GM12865 (cell line): ENCODE measurements around the gene MRPL18.

Experiments
- DNase-seq: peaks from one replicate; pipeline ENCODE4 v3.0.0; 2010; ENCODE audit warnings: low read depth
- H3K4me3 ChIP-seq: 2 replicates; pipeline ENCODE4 v1.5.1; 2011; ENCODE audit warnings: mild to moderate bottlenecking, low read depth, low read length, control low read depth
- TF ChIP-seq, protein P1 (sequence below): IDR thresholded peaks from 2 replicates; pipeline ENCODE4 v1.5.1; 2011; ENCODE audit warnings: low read length, control low read depth, low read depth, inconsistent platforms; ENCODE audit not compliant: insufficient read depth; ENCODE audit errors: missing control alignments

Gene MRPL18

DNA sequence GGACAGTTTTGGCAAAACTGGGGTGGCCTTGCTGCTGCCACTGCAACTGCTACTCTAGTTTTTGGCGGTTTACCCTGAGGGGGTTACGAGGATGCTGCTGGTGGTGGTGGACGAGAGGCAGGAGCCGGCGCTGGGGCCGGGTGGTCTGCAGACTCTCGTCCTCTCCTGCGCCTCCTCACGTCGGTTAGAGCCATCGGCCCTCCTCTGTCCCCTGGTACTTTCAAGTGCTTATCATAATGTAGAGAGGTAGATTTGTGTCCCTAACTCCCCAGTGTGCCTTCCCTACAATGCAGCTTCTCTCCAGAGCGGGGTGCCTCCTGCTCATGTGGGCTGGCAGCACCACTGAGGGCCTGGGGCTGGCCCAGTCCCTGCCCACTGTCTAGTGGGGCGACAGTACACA is 35.7 kb downstream of the MRPL18 start:
- no peak for DNase-seq
- TF ChIP-seq, protein P1, sequence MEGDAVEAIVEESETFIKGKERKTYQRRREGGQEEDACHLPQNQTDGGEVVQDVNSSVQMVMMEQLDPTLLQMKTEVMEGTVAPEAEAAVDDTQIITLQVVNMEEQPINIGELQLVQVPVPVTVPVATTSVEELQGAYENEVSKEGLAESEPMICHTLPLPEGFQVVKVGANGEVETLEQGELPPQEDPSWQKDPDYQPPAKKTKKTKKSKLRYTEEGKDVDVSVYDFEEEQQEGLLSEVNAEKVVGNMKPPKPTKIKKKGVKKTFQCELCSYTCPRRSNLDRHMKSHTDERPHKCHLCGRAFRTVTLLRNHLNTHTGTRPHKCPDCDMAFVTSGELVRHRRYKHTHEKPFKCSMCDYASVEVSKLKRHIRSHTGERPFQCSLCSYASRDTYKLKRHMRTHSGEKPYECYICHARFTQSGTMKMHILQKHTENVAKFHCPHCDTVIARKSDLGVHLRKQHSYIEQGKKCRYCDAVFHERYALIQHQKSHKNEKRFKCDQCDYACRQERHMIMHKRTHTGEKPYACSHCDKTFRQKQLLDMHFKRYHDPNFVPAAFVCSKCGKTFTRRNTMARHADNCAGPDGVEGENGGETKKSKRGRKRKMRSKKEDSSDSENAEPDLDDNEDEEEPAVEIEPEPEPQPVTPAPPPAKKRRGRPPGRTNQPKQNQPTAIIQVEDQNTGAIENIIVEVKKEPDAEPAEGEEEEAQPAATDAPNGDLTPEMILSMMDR = no peak
- no peak overlapping the region for H3K4me3 ChIP-seq

DNA sequence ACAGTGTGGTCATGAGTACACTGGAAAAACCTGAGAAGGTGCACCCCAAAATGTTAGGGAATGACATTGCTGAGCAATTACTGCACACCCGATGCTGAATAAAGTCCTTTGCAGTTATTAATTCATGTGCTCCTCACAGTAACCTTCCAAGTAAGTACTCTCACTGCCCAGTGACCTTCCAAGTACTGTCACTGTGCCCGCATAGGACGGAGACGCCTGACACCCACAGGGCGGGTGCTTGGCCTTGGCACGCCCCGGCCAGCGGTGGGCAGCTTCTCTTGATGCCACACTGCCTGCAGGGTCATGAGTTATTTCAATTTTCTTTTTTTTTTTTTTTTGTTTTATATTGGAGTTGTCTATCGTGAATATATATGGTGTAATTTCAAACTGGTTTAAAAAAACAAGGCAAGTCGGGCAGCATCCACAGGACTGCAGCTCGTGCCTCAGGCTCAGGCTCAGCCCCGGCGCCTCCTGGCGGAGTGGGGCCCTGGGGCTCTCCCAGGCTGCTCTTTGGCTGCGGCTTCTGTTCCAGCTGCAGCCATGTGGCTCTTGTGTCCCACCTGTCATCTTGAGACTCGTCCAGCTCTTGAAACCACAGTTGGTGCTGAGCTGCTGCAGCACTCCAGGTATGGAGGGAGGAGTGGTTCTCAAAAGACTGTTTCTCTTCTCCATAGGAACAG is 36.8 kb downstream of the MRPL18 start:
- TF ChIP-seq, protein P1 = no peak
- no peak overlapping the region for H3K4me3 ChIP-seq
- no peak for DNase-seq

DNA sequence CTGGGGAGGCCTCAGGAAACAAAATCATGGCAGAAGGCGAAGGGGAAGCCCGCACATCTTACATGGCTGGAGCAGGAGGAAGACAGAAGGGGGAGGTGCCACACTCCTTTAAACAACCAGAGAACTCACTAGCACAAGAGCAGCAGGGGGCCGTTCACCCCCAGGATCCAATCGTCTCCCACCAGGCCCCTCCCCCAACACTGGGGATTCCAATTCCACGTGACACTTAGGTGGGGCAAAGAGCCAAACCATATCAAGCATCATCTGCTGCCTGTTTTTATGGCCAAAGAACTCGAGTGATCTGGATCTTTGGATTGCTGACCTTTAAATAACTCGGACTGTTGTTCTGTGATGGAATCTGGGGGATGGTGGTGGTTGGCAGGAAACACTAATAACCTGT is 37.8 kb downstream of the MRPL18 start:
- no peak for DNase-seq
- H3K4me3 ChIP-seq = no peak overlapping the region

DNA sequence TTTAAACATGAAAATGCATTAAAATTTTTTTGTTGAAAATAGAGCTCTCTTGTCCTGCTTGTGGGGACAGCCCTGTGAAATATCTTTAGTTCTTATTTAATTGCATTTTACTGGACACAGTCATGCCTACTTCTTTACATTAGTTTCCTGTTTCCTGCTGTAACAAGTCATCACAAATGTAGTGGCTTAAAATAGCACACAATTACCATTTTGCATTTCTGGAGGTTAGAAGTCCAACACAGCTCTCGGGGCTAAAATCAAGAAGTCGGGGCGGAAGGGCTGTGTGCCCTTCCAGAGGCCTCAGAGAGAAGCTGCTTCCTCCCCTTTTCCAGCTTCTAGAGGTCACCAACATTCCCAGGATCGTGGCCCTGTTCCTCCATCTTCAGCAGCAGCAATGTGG is 39.3 kb downstream of the MRPL18 start:
- TF ChIP-seq, protein P1 = no peak
- H3K4me3 ChIP-seq = no peak overlapping the region
- DNase-seq = peak; percentile 24

More for the DNA sequence above, 37.8 kb downstream of the MRPL18 start:
- TF ChIP-seq, protein P1 = no peak

DNA sequence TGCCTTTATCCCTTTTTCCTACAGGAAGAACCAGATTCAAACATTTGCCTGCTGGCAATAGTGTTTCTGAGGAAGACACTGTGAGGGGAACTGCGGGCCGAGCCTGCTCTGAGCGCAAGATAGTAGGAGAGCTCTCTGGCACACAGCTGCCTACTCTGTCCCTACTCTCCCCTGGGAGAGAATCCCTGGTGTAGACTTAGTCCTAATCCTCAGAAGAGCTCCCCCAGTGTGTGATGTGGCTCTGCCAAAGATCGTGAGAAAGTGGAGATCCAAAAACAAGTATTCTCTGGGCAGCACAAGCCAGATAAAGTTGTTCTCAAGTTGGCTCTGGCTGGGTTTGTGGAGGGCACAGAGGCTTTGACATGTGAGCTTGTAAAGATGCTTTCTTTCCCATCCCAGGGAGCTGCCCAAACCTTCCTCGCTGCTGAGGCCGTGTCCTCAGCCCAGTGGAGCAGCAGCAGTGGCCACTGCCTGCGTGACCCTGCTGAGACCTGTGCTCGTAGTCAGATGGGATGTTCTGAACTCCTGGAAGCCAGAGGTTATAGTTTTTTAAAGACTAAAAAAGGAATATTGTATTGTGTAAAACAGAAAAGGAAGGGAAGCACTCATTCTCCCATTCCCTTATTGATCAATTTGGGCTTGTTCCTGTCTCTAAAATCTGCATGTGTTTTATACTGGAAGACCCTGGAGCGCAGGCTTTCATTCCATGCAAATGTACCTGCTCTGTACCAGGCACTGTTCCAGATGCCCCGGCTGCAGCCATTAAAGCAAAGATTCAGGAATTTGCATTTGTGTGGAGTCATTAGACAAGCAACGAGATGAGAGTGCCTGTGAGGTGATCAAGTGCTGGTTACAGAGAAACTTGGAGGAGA is 40.5 kb downstream of the MRPL18 start:
- DNase-seq = no peak
- no peak overlapping the region for H3K4me3 ChIP-seq
- TF ChIP-seq, protein P1 = no peak

DNA sequence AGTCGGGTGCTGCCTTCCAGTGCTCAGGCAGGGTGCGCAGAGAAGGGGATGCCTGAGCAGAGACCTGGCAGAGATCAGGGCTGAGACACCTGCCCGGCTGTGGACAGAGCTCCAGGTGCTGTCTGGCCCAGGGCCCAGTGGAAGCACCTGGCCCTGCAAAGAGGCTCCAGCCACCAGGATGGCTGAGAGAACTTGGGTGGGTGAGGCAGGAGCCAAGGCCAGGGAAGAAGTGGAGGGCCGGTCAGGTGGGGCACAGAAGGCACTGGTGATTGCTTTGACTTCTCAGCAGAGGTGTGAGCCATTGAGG is 41.1 kb downstream of the MRPL18 start:
- no peak overlapping the region for H3K4me3 ChIP-seq
- TF ChIP-seq, protein P1 = no peak

More for the DNA sequence above, 41.1 kb downstream of the MRPL18 start:
- DNase-seq = no peak
